Activated naive CD8-positive, alpha-beta T cell (primary cell): ENCODE results near the gene RHOG.
"Not testable (repeated sequence)": the region's sequence is repeated elsewhere in the genome, so short reads cannot be mapped to it uniquely, and the experiment has no call there.

Experiments
- H3K27ac Mint-ChIP-seq: one replicate; pipeline ENCODE4 v1.8.0; 2021; ENCODE audit warnings: mixed read lengths
- H3K27me3 Mint-ChIP-seq: one replicate; pipeline ENCODE4 v1.8.0; 2021; ENCODE audit warnings: mixed read lengths
- H3K36me3 Mint-ChIP-seq: one replicate; pipeline ENCODE4 v1.8.0; 2021; ENCODE audit warnings: mixed read lengths
- H3K4me1 Mint-ChIP-seq: one replicate; pipeline ENCODE4 v1.8.0; 2021; ENCODE audit warnings: low read depth, mixed read lengths
- H3K4me3 Mint-ChIP-seq: one replicate; pipeline ENCODE4 v1.8.0; 2021; ENCODE audit warnings: mild to moderate bottlenecking, mixed read lengths
- H3K9me3 Mint-ChIP-seq: one replicate; pipeline ENCODE4 v1.8.0; 2021; ENCODE audit warnings: low read depth, mixed read lengths

Gene RHOG

DNA sequence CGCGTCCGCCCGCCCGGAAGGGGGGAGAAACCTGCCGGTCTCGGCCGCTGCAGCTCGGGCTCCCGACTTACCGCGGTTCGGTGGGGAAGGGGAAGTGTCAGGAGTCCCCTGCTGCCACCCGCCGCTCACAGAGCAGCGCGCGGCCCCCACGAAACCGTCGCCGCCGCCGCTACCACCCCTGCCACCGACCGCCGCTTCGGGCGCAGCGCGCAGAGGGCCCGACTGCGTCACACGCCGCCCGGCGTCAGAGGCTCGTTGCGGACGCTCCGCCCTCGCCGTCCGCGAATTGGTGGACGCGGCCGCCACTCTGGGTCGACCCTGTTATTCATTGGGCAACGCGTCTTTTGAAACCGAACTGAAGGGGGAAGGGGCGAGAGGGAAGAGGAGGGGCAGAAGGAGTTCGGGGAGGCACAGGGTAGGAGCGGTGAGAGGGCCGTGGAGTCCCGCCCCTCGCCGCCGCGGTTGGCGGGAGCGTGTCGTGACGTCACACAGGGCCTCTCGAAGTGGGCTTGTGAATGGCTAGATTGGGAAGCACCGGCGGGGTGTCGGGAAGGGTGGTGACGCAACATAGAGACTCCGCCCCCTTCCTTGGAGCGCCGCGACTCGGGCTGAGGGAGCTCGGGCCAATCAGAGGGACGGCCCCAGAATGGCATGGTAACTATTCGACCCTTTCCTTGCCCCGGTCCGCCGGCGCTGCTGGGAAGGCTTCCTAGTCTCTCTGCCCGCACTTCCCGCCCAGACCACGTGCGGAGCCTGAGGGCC lies 43.2 kb downstream of the RHOG start, which contains the start of gene NUP98:
NUP98 (minus strand) TSS at position 226 of the 762 bp plus-strand sequence. CDS start 15,437 bp downstream, outside the sequence.
- H3K4me3 Mint-ChIP-seq, result peak within 1 kb of the TSS; percentile 98

DNA sequence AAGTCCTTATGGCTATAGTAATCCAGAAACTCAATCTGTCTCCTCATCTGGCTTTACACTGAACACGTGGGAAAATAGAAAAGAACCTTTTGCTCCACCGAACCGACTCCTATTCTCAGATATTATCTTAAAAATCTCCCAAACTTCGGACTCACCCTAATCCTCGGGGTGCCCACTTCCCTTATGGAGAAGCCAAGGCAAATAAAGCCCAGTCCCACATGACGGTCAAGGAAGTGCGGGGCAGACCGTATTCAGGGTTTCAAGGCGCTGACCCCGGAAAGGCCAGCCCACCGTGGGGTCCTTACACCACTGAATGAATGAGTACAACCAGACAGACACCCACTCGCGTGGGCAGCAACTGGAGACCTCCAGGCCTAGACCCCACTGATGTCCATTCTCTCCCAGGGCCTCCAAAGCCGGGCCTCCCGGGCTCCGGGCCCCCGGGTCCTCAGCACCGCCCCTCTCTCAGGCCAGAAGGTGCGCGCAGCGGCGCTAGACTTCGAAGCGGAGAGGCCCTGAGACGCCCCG lies 43.9 kb downstream of the RHOG start:
- peak overlapping the region; percentile 83 for H3K27ac Mint-ChIP-seq
- no peaks in the 10 kb centered on the region for H3K9me3 Mint-ChIP-seq
- H3K27me3 Mint-ChIP-seq, result no peaks in the 10 kb centered on the region
- peak overlapping the region; percentile 98 for H3K4me3 Mint-ChIP-seq
- peaks cover 44% of the 10 kb centered on the region for H3K4me1 Mint-ChIP-seq
- H3K36me3 Mint-ChIP-seq, result peaks cover 4% of the 10 kb centered on the region

More for the DNA sequence above, 43.2 kb downstream of the RHOG start, which contains the start of gene NUP98:
- peaks cover 4% of the 10 kb centered on the region for H3K36me3 Mint-ChIP-seq
- H3K4me1 Mint-ChIP-seq, result peaks cover 42% of the 10 kb centered on the region
- H3K27me3 Mint-ChIP-seq, result no peaks in the 10 kb centered on the region
- peak within 1 kb of the TSS; percentile 99 for H3K27ac Mint-ChIP-seq
- no peaks in the 10 kb centered on the region for H3K9me3 Mint-ChIP-seq

DNA sequence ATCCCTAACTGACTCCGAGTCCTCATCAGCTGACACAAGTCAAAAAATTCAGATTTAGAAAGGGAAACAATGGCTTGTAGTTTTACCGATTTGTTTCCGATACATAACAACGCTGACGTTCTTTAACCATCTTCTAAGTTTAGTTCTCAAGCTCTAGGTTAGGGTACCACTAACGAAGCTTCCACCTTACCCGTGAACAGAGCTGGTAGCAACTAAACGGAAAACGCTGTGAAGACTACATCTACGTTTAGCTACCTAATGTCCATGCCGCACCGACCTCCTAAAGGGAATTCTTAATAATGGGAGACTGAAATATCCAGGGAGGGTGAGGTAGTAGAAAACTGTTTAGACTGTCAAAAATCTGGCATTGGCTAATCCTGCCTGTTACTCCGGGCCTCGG lies 44.4 kb downstream of the RHOG start:
- peaks cover 4% of the 10 kb centered on the region for H3K36me3 Mint-ChIP-seq
- peaks cover 44% of the 10 kb centered on the region for H3K4me1 Mint-ChIP-seq
- H3K27ac Mint-ChIP-seq, result peak overlapping the region; percentile 83
- peak overlapping the region; percentile 98 for H3K4me3 Mint-ChIP-seq
- H3K9me3 Mint-ChIP-seq, result no peaks in the 10 kb centered on the region
- H3K27me3 Mint-ChIP-seq, result no peaks in the 10 kb centered on the region

DNA sequence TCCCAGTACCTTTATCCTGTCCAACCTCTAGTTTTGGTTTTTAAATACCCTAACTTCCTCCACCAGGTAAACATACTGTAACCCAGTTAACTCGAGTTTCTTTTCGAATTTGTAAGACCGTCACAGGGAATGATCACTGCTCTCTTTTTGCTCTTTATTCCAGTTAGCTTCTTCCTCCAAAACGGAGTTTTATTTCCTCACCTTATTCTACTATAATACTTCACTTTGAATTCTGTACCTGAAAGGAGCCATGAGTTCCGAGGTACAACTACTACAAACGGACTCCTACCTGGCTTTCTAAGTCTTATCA lies 44.8 kb downstream of the RHOG start:
- H3K4me3 Mint-ChIP-seq, result peak overlapping the region; percentile 98
- peaks cover 44% of the 10 kb centered on the region for H3K4me1 Mint-ChIP-seq
- H3K27me3 Mint-ChIP-seq, result no peaks in the 10 kb centered on the region
- no peaks in the 10 kb centered on the region for H3K9me3 Mint-ChIP-seq
- peaks cover 4% of the 10 kb centered on the region for H3K36me3 Mint-ChIP-seq
- peak overlapping the region; percentile 83 for H3K27ac Mint-ChIP-seq

DNA sequence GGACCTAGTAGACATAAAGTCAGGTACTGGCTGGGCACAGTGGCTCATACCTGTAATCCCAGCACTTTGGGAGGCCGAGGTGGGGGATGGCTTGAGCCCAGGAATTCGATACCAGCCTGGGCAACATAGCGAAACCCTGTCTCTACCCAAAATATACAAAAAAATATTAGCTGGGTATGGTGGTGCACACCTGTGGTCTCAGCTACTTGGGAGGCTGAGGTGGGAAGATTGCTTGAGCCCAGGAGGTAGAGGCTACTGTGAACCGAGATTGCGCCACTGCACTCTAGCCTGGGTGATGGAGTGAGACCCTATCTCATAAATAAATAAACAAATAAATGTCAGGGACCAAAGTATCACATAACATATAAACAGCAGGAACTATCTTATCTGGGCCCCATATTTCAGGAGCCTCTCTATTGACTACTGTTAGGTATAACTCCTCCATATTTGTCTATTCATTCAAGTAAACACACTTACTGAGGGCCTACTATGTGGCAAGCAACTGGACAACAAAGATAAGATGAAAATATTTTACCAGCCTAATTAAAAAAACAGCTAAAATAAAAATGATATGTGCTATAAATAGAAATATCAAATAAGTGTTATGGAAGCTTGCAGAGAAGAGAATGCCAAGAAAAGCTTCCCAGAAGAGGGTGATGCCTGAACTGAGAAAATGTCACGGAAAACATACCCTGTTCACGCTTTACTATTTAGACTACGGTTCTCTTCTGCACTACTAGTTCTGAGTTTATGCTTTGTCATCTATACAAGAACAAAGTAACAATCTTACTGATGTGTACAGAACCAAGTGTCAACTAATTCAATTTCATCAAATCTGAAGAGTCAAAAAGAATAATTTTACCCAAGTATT lies 45.4 kb downstream of the RHOG start:
- Mint-ChIP-seq H3K27me3 (no peaks in the 10 kb centered on the region), H3K4me3 (peak overlapping the region; percentile 98), H3K4me1 (peaks cover 48% of the 10 kb centered on the region), H3K9me3 (no peaks in the 10 kb centered on the region), H3K27ac (peak overlapping the region; percentile 83), H3K36me3 (peaks cover 4% of the 10 kb centered on the region)

DNA sequence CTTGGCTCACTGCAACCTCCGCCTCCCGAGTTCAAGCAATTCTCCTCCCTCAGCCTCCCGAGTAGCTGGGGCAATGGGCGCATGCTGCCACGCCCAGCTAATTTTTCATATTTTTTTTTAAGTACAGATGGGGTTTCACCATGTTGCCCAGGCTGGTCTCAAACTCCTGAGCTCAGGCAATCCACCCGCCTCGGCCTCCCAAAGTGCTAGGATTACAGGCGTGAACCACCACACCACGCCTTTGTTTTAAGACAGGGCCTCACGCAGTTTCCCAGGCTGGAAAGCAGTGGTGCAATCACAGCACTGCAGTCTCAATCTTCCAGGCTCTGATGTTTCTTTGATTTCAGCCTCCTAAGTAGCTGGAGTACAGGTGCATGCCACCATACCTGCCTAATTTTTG lies 46.4 kb downstream of the RHOG start:
- Mint-ChIP-seq H3K27ac (peak overlapping the region; percentile 72), H3K4me1 (peaks cover 54% of the 10 kb centered on the region)
- H3K36me3 Mint-ChIP-seq, result not testable (repeated sequence)

DNA sequence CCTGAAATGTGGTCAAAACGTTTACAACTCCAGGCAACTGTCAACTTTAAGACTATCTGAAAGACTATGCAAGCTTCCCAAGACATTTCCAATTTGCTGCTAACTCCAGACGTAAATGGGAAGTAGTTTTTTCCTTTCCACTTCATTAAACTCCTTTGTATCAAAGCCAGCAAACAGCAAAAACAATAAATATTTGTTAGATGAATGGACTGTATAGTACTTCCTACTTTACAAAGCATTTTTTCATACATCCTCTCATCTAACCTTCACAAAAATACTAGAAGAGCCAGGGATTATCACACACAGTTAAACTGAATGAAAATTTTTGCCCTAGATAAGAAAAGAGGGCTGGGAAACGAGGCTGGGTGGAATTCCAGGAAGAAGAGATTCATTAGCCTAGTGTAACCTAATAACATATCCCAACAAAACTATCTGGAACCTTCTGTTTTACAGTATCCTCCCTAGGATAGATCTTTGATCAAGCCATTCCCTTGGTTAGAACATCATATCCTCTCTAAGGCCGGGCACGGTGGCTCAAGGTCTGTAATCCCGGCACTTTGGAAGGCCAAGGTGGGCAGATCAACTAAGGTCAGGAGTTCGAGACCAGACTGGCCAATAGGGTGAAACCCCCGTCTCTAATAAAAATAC lies 53.9 kb downstream of the RHOG start:
- no peaks in the 10 kb centered on the region for H3K9me3 Mint-ChIP-seq
- H3K4me3 Mint-ChIP-seq, result peak overlapping the region; percentile 10
- peaks cover 2% of the 10 kb centered on the region for H3K36me3 Mint-ChIP-seq
- peak overlapping the region; percentile 59 for H3K27ac Mint-ChIP-seq
- H3K4me1 Mint-ChIP-seq, result peaks cover 75% of the 10 kb centered on the region
- no peaks in the 10 kb centered on the region for H3K27me3 Mint-ChIP-seq

More for the DNA sequence above, 46.4 kb downstream of the RHOG start:
- H3K9me3 Mint-ChIP-seq, H3K27me3 Mint-ChIP-seq: not testable (repeated sequence)
- H3K4me3 Mint-ChIP-seq, result peak overlapping the region; percentile 59

DNA sequence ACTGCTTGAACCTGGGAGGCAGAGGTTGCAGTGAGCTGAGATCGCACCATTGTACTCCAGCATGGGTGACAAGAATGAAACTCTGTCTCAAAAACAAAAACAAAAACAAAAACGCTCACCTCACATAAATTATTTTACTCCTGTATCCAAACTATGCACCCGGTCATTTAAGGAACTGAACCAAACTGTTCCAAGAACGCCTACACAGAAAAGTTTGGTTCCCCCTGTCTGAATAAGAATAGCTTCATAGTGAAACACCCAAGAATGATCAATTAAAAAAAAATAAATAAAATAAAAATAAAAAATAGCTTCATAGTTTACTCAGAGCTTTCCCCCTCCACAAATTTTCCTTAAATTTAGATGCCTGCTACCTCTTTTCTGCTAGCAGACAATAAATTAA lies 57.1 kb downstream of the RHOG start:
- peaks cover 2% of the 10 kb centered on the region for H3K36me3 Mint-ChIP-seq
- H3K27ac Mint-ChIP-seq, result no peak overlapping the region
- H3K4me3 Mint-ChIP-seq, result no peak overlapping the region
- peaks cover 65% of the 10 kb centered on the region for H3K4me1 Mint-ChIP-seq
- H3K27me3 Mint-ChIP-seq, result no peaks in the 10 kb centered on the region
- H3K9me3 Mint-ChIP-seq, result no peaks in the 10 kb centered on the region

DNA sequence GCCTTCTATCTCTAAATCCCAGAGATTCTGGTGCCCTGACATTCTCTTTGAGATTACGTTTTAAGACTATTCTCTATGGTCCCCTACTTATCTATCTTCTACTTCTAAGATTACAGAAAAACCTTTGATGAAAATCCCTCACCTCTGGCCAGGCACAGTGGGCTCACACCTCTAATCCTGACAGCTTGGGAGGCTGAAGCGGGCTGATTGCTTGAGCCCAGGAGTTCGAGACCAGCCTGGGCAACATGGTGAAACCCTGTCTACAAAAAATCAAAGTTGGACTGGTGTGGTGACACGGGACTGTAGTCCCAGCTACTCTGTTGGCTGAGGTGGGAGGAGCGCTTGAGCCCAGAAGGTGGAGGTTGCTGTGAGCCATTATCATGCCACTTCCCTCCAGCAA lies 57.8 kb downstream of the RHOG start:
- no peaks in the 10 kb centered on the region for H3K27me3 Mint-ChIP-seq
- peak overlapping the region; percentile 34 for H3K27ac Mint-ChIP-seq
- H3K36me3 Mint-ChIP-seq, result peaks cover 7% of the 10 kb centered on the region
- H3K9me3 Mint-ChIP-seq, result no peaks in the 10 kb centered on the region
- no peak overlapping the region for H3K4me3 Mint-ChIP-seq
- peaks cover 61% of the 10 kb centered on the region for H3K4me1 Mint-ChIP-seq

DNA sequence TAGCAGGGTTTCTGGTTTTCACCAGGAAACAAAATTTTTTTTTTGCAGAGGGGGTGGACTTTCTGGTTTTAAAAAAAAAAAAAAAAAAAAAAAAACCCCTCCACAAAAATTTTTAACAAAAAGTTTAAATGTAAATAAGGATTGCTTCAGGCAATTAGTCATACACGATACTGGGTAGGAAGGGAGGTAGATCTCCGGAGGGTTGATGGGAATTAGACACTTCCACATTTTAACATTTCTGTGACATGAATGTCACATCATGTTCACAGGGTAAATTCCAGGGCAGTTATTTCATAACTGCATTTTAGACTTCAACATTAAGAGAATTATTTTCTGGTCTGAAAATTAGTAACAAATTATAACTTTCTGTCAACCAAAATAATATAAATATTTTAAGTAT lies 59.3 kb downstream of the RHOG start:
- peaks cover 45% of the 10 kb centered on the region for H3K4me1 Mint-ChIP-seq
- H3K4me3 Mint-ChIP-seq, result no peak overlapping the region
- no peak overlapping the region for H3K27ac Mint-ChIP-seq
- peaks cover 7% of the 10 kb centered on the region for H3K36me3 Mint-ChIP-seq
- no peaks in the 10 kb centered on the region for H3K27me3 Mint-ChIP-seq
- H3K9me3 Mint-ChIP-seq, result no peaks in the 10 kb centered on the region
